T-helper 1 cell (primary cell): ENCODE measurements around the gene DENND10.
"Not testable (repeated sequence)": the region's sequence is repeated elsewhere in the genome, so short reads cannot be mapped to it uniquely, and the experiment has no call there.

Source experiments
- DNase-seq, 5 donors: peaks; one replicate each; pipeline ENCODE4 v3.0.0-alpha.2; 2012 to 2020

DENND10 gene

DNA sequence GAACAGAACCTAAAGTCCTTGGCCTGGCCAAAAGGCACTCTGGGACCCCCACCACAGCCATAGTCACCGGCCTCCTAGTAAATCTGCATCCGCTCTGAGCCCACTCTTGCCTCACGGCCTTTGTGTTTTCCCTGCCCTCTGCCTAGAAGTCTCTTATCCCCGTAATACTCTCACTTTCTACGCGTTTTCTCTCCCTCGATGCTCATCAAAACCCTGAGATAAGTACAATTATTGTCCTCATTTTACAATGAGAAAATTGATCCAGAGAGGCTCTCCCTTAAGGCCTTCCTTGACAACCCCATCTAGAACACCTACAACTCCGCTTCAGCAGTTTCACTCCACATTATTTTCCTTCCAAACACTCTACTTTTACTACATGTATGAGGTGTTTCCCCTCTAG is 63.1 kb downstream of the DENND10 start:
- no peak for DNase-seq

DNA sequence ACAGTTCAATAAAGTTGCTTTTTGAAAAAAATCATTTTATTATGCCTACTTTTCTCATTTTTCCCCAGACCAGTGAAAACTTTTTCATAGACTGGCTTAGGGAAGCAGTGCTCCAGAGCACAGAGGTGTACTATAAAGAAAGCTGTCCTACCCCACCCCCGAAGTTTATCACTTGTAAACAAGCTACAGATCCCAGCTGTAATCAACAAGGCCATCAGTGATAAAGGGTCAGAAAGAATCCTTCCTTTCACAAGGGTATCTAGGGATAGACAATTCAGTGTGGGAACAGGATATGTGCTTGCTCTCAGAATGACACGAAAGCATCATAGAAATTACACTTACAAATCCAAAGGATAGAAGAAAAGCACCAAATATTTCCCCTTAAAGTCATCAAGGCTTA is 70.2 kb downstream of the DENND10 start:
- DNase-seq, result no peak

GRCh38 chr10:119176166-119176565 is 72.3 kb downstream of the DENND10 start:
- peak in 1 of 5 donors; percentile 45 for DNase-seq

DNA sequence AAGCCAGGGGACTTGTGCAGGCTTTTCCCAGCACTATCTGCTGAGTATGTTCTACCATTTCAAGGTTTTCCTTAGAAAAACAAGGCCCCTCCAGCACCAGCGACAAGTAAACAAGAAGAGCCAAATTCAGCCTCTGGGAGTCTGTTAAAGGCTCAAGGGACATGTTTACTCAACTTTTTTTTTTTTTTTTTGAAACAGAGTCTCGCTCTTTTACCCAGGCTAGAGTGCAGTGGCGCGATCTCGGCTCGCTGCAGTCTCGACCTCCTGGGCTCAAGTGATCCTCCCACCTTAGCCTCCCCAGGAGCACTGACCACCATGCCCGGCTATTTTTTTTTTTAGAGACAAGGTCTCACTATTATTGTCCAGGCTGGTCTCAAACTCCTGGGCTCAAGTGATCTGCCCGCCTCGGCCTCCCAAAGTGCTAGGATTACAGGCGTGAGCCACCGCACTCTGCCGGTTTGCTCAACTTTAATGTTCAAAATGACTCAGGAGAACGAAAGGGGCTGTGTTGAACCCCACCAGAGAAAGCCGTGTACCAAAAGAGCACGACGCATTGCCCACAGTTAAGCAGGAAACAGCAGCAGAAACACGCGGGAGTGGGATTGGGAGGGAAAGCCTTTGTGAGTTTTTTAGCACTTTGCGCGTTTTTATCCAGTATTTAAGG is 73.9 kb downstream of the DENND10 start:
- peak in 1 of 5 donors; percentile 62 for DNase-seq

- DNase-seq, result peak; percentile 88 to 92 (median 89)
Measured at GRCh38 chr10:119178372-119179119, 74.6 kb downstream of the DENND10 start, which contains the start of gene PRDX3. Gene PRDX3 (minus strand): TSS chr10:119178812. CDS start chr10:119178790, 22 bp downstream.

DNA sequence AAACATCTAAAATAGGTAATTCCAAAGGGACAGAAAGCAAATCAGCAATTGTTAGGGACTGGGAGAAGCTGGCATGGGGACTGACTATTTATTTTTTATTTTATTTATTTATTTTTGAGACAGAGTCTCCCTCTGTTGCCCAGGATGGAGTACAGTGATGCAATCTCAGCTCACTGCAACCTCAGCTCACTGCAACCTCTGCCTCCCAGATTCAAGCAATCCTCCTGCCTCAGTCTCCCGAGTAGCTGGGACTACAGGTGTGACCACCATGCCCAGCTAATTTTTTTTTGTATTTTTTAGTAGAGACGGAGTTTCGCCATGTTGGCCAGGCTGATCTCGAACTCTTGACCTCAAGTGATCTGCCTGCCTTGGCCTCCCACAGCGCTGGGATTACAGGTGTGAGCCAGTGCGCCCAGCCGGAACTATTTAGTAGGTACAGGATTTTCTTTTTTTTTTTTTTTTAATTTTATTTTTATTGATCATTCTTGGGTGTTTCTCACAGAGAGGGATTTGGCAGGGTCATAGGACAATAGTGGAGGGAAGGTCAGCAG is 77.0 kb downstream of the DENND10 start:
- not testable (repeated sequence) for DNase-seq

- DNase-seq, result peak in 1 of 5 donors; percentile 54
Measured at GRCh38 chr10:119183664-119184412, 79.9 kb downstream of the DENND10 start.
